Measurements from ENCODE around the gene USP9Y. TPM values are rescaled to one million over a fixed set of nuclear protein-coding genes. Genes with fewer than 3 reads are reported as not detected.

The USP9Y gene
- total RNA-seq, 1 experiment from 2014 or later, result not detected

GRCh38 chrY:12855791-12856275, 154.8 kb downstream of the USP9Y start:
- ChIA-PET CTCF (no interaction called here), POLR2A (no interaction called here)
- no peaks in the 10 kb centered on the region for H3K27me3 ChIP-seq (replicated peaks; ENCODE audit: control insufficient read depth, insufficient read depth, low read length)
- no peak for DNase-seq
- no TSS peak for BruUV-seq (replicated peaks)
- no peak for TF ChIP-seq CTCF (IDR thresholded peaks at IDR 0.05; ENCODE audit: insufficient read depth in 1 of 2, low read depth in 1 of 2, low read length in 1 of 2, severe bottlenecking in 1 of 2, unreplicated experiment in 1 of 2)
- H3K4me3 ChIP-seq (ENCODE audit: low read depth, low read length), result no peak overlapping the region
- no peaks in the 10 kb centered on the region for H3K4me1 ChIP-seq
- Mint-ChIP-seq H3K27me3 (ENCODE audit: insufficient read depth, unreplicated experiment) (no peaks in the 10 kb centered on the region), H3K9me3 (ENCODE audit: unreplicated experiment) (no peaks in the 10 kb centered on the region), H3K36me3 (ENCODE audit: insufficient read depth, unreplicated experiment) (no peaks in the 10 kb centered on the region), H3K27ac (ENCODE audit: unreplicated experiment) (no peak overlapping the region), H3K4me1 (ENCODE audit: low read depth, unreplicated experiment) (no peaks in the 10 kb centered on the region), H3K4me3 (ENCODE audit: unreplicated experiment) (no peak overlapping the region)
- intact Hi-C loops (cut with micrococcal nuclease; ENCODE audit: unreplicated experiment), result no loop called here
- no peaks in the 10 kb centered on the region for H3K36me3 ChIP-seq (ENCODE audit: control insufficient read depth, insufficient read depth, low read length)
- H3K9me3 ChIP-seq, result no peaks in the 10 kb centered on the region

DNA sequence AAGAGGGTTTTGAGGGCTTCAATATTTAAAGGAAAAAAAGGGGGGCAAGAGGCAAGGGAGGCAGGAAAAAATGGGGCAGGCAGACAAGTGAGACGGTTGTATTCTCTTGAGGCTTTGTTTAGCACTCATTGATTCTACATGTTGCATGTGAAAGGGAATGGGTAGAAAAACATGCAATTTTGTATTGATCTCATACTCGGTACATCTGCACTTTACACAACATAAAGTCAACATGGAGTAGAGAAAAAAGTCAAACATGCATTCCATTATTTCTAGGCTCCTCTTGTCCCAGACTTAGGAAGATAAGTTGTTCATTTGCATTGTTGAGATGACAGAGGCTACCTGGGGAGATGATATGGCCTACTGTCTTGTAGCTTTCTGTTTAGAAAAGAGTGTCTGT, 166.9 kb downstream of the USP9Y start:
- intact Hi-C loops (cut with micrococcal nuclease; ENCODE audit: unreplicated experiment), result no loop called here
- Mint-ChIP-seq H3K27ac (ENCODE audit: unreplicated experiment) (no peak overlapping the region), H3K4me3 (ENCODE audit: unreplicated experiment) (no peak overlapping the region), H3K4me1 (ENCODE audit: low read depth, unreplicated experiment) (no peaks in the 10 kb centered on the region), H3K36me3 (ENCODE audit: insufficient read depth, unreplicated experiment) (no peaks in the 10 kb centered on the region), H3K27me3 (ENCODE audit: insufficient read depth, unreplicated experiment) (no peaks in the 10 kb centered on the region), H3K9me3 (ENCODE audit: unreplicated experiment) (no peaks in the 10 kb centered on the region)
- TF ChIP-seq CTCF (IDR thresholded peaks at IDR 0.05; ENCODE audit: insufficient read depth in 1 of 2, low read depth in 1 of 2, low read length in 1 of 2, severe bottlenecking in 1 of 2, unreplicated experiment in 1 of 2), result no peak
- no TSS peak for BruUV-seq (replicated peaks)
- Histone ChIP-seq H3K9me3 (no peaks in the 10 kb centered on the region), H3K36me3 (ENCODE audit: control insufficient read depth, insufficient read depth, low read length) (no peaks in the 10 kb centered on the region), H3K4me3 (ENCODE audit: low read depth, low read length) (no peak overlapping the region), H3K27me3 (replicated peaks; ENCODE audit: control insufficient read depth, insufficient read depth, low read length) (no peaks in the 10 kb centered on the region), H3K4me1 (no peaks in the 10 kb centered on the region)
- CTCF ChIA-PET, result no interaction called here
- POLR2A ChIA-PET, result no interaction called here
- no peak for DNase-seq

- intact Hi-C loops (cut with micrococcal nuclease; ENCODE audit: unreplicated experiment), result no loop called here
- BruUV-seq (replicated peaks), result no TSS peak
- Mint-ChIP-seq H3K27ac (ENCODE audit: unreplicated experiment) (no peak overlapping the region), H3K4me3 (ENCODE audit: unreplicated experiment) (no peak overlapping the region), H3K9me3 (ENCODE audit: unreplicated experiment) (no peaks in the 10 kb centered on the region), H3K4me1 (ENCODE audit: low read depth, unreplicated experiment) (no peaks in the 10 kb centered on the region), H3K27me3 (ENCODE audit: insufficient read depth, unreplicated experiment) (no peaks in the 10 kb centered on the region), H3K36me3 (ENCODE audit: insufficient read depth, unreplicated experiment) (no peaks in the 10 kb centered on the region)
- Histone ChIP-seq H3K36me3 (ENCODE audit: control insufficient read depth, insufficient read depth, low read length) (no peaks in the 10 kb centered on the region), H3K4me1 (no peaks in the 10 kb centered on the region), H3K27me3 (replicated peaks; ENCODE audit: control insufficient read depth, insufficient read depth, low read length) (no peaks in the 10 kb centered on the region), H3K4me3 (ENCODE audit: low read depth, low read length) (no peak overlapping the region), H3K9me3 (no peaks in the 10 kb centered on the region)
- ChIA-PET POLR2A (no interaction called here), CTCF (no interaction called here)
- no peak for DNase-seq
- TF ChIP-seq CTCF (IDR thresholded peaks at IDR 0.05; ENCODE audit: insufficient read depth in 1 of 2, low read depth in 1 of 2, low read length in 1 of 2, severe bottlenecking in 1 of 2, unreplicated experiment in 1 of 2), result no peak
Measured at GRCh38 chrY:12896973-12897372, 195.9 kb downstream of the USP9Y start.

All from Caco-2 (cell line).